Activated CD4-positive, alpha-beta T cell treated with anti-CD3 and anti-CD28 coated beads, Interleukin-2, amount 10 ng/mL, durations not matched to agents 7 days and 5 days (primary cell): ENCODE data around the gene PLIN3. TPM values are rescaled to one million over a fixed set of nuclear protein-coding genes. Genes with fewer than 3 reads are reported as not detected.
"Not testable (repeated sequence)": the region's sequence is repeated elsewhere in the genome, so short reads cannot be mapped to it uniquely, and the experiment has no call there.

Experiments
- CTCF ChIA-PET: fragments of 350-600 bp; sonication (Branson Sonifier 250); formaldehyde crosslinking; loops from one replicate; lab custom pipeline; 2021; ENCODE audit warnings: antibody characterized with exemption; lab: Charles Lee
- POLR2A ChIA-PET: fragments of 350-600 bp; sonication (Branson Sonifier 250); formaldehyde crosslinking; loops from one replicate; lab custom pipeline; 2021; ENCODE audit warnings: antibody characterized with exemption; lab: Charles Lee
- DNase-seq: peaks from one replicate; pipeline ENCODE4 v3.0.0-alpha.2; 2020
- H3K27ac Mint-ChIP-seq: one replicate; pipeline ENCODE4 v1.8.0; 2021; ENCODE audit warnings: mild to moderate bottlenecking, moderate library complexity, mixed read lengths
- H3K27me3 Mint-ChIP-seq: one replicate; pipeline ENCODE4 v1.8.0; 2021; ENCODE audit warnings: mixed read lengths
- H3K36me3 Mint-ChIP-seq: one replicate; pipeline ENCODE4 v1.8.0; 2021; ENCODE audit warnings: low read depth, mixed read lengths
- H3K4me1 Mint-ChIP-seq: one replicate; pipeline ENCODE4 v1.8.0; 2021; ENCODE audit warnings: mixed read lengths
- H3K4me3 Mint-ChIP-seq: one replicate; pipeline ENCODE4 v1.8.0; 2021; ENCODE audit warnings: mild to moderate bottlenecking, moderate library complexity, mixed read lengths
- H3K9me3 Mint-ChIP-seq: one replicate; pipeline ENCODE4 v1.8.0; 2021; ENCODE audit warnings: mixed read lengths
- total RNA-seq, 2 experiments: library from RNA; stranded (reverse); gene quantifications; one replicate each; pipeline ENCODE4 v1.2.3, GENCODE V29; 2021

Gene PLIN3
- total RNA-seq, 2 experiments from 2014 or later: 24.1 to 28.1 TPM

DNA sequence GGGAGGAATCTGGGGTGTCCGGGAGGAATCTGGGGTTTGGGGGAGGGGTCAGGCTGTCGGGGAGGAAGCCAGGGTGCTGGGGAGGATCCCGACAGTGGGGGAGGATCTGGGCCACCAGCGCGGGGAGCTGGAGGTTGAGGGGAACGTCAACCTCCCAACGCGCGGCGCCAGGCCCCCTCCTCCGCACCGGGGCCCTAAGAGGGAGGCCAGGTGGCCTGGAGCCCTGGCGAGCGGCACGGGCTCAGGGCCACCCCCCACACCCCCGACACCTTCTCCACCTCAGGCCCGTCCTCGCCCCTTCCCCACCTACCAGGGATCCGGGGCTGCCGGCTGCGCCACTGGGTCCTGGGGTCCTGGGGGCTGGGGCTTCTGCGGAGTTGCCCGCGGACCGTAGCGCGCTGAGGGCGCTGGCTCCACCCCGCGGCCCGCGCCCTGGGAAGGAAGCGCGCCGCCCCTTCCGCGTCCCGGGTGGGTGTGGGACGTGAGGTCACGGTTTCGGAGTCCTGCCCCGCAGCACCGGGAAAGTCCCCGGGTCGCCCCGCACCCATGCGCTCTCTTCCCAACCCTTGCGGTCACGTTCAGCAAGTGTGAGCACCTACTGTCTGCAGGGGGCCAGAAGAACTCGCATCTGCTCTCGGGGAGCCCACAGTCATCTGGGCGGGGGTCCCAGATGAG, 36.0 kb downstream of the PLIN3 start, which contains the start of gene TICAM1:
Gene TICAM1, minus strand, starts transcription at position 409 of the 675 bp plus-strand sequence. CDS start 13,335 bp downstream, outside the sequence.
- H3K4me1 Mint-ChIP-seq: peaks cover 29% of the 10 kb centered on the region
- DNase-seq: peak; percentile 79
- H3K27ac Mint-ChIP-seq: peak within 1 kb of the TSS; percentile 89
- POLR2A ChIA-PET: no interaction called here
- CTCF ChIA-PET: interaction anchor here (0.6 to 2.4 kb wide), 6 partner anchors 10 to 70 kb away, joined by 3 to 12 read pairs (median 4); partner anchors contain the start of genes FEM1A and PLIN3
- H3K4me3 Mint-ChIP-seq: peak within 1 kb of the TSS; percentile 82
- H3K9me3 Mint-ChIP-seq: no peaks in the 10 kb centered on the region
- H3K36me3 Mint-ChIP-seq: peaks cover 13% of the 10 kb centered on the region
- no peaks in the 10 kb centered on the region for H3K27me3 Mint-ChIP-seq

DNA sequence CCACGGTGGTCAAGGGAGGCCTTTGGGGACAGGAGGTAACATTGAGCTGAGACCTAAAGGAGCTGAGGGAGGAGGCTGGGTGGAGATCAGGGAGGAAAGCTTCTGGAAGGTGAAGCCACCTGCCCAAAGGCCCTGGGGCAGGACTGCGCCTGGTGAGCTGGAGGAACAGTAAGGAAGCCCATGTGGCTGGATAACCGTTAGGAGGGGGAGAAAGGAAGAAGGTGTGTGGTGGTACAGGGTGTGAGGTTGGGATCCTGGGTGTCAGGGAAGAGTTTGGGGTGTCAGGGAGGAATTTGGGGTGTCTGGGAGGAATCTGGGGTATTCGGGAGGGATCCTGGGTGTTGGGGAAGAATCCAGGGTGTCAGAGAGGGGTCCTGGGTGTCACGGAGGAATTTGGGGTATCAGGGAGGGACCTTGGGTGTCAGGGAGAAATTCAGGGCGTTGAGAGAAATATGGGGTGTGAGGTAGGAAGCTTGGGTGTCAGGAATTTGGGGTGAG, 36.6 kb downstream of the PLIN3 start:
- Mint-ChIP-seq H3K4me3 (peak overlapping the region; percentile 82), H3K27ac (peak overlapping the region; percentile 88), H3K4me1 (peaks cover 29% of the 10 kb centered on the region), H3K9me3 (no peaks in the 10 kb centered on the region), H3K27me3 (no peaks in the 10 kb centered on the region), H3K36me3 (peaks cover 13% of the 10 kb centered on the region)
- DNase-seq: no peak
- CTCF ChIA-PET: interaction anchor here (0.6 to 2.4 kb wide), 6 partner anchors 9 to 103 kb away, joined by 3 to 12 read pairs (median 4); partner anchors contain the start of gene FEM1A
- POLR2A ChIA-PET: no interaction called here

DNA sequence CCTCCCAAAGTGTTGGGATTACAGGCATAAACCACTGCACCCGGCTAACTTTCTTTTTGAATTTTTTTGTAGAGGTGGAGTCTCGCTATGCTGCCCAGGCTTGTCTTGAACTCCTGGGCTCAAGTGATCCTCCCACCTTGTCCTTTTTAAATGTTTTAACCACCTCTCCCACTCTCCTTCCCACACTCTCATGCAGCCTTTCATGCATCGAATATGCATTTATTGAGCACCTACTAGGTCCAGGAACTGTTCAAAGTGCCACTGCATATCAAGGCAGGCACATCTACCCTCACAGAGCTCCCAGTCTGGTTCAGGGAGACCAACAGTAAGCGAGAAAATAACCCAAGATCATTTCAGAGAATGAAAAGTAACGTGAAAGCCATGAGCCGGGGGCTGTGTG, 37.1 kb downstream of the PLIN3 start:
- peaks cover 29% of the 10 kb centered on the region for H3K4me1 Mint-ChIP-seq
- POLR2A ChIA-PET: no interaction called here
- H3K4me3 Mint-ChIP-seq: peak overlapping the region; percentile 82
- DNase-seq: no peak
- H3K36me3 Mint-ChIP-seq: peaks cover 13% of the 10 kb centered on the region
- no peaks in the 10 kb centered on the region for H3K9me3 Mint-ChIP-seq
- H3K27ac Mint-ChIP-seq: peak overlapping the region; percentile 88
- CTCF ChIA-PET: interaction anchor here (0.6 to 2.4 kb wide), 5 partner anchors 9 to 102 kb away, joined by 3 to 12 read pairs (median 3); partner anchors contain the start of gene FEM1A
- H3K27me3 Mint-ChIP-seq: no peaks in the 10 kb centered on the region

DNA sequence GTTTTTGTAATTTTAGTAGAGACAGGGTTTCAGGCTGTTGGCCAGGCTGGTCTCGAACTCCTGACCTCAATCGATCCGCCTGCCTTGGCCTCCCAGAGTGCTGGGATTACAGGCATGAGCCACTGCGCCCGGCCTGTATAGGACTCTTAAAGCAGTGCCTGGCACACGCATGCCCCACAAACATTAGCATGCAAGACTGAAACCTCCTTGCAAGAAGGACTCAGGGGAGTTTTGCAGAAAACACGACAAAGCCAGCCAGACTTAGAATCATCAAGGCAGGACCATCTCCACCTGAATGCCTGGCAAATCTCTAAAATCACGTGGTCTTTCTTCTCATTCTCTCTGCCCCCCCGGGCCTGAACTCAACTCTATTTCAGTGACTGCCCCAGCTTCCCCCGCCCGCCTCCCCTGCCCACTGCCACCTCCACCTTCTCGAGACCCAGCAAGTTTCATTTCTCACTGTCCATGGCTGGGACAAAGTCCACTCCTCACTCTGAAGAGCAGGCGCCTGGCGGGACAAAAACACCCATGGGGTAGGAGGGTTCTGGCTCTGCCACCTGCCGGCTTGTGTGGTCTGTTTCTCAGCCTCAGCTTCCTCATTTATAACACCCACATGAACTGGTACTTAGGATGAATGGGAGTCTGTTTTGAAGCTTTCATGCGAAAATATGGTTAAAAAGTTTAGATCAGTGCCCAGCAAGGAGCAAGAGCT, 38.3 kb downstream of the PLIN3 start:
- DNase-seq: no peak
- POLR2A ChIA-PET: no interaction called here
- CTCF ChIA-PET: interaction anchor here (1.4 to 1.7 kb wide), 2 partner anchors 17 to 23 kb away, joined by 3 to 5 read pairs; no protein-coding TSS in a partner anchor

DNA sequence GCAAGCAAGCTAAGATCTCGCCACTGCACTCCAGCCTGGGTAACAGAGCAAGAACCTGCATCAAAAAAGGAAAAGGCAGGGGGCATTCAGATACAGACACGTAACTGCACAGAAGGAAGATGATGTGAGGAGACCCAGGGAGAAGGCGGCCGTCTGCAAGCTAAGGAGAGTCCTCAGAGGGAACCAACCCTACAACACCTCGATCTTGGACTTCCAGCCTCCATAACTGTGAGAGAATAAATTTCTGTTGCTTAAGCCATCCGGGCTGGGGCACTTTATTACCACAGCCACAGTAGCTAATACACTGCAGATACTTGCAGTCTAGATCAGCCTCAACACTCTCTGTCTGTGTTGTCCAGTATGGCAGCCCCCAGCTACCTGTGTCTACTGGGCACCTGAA, 43.9 kb downstream of the PLIN3 start:
- Mint-ChIP-seq H3K9me3 (no peaks in the 10 kb centered on the region), H3K27ac (no peak overlapping the region), H3K27me3 (no peaks in the 10 kb centered on the region), H3K4me3 (no peak overlapping the region), H3K36me3 (peaks cover 6% of the 10 kb centered on the region), H3K4me1 (peaks cover 7% of the 10 kb centered on the region)
- CTCF ChIA-PET: interaction anchor here (0.6 to 2.7 kb wide), 4 partner anchors 14 to 44 kb away, joined by 4 to 25 read pairs (median 4); partner anchors contain the start of gene PLIN3
- POLR2A ChIA-PET: no interaction called here
- no peak for DNase-seq

More for the DNA sequence above, 38.3 kb downstream of the PLIN3 start:
- peak overlapping the region; percentile 41 for H3K4me3 Mint-ChIP-seq
- H3K27ac Mint-ChIP-seq: peak overlapping the region; percentile 76
- H3K36me3 Mint-ChIP-seq: peaks cover 13% of the 10 kb centered on the region
- peaks cover 29% of the 10 kb centered on the region for H3K4me1 Mint-ChIP-seq
- H3K9me3 Mint-ChIP-seq: no peaks in the 10 kb centered on the region
- no peaks in the 10 kb centered on the region for H3K27me3 Mint-ChIP-seq

DNA sequence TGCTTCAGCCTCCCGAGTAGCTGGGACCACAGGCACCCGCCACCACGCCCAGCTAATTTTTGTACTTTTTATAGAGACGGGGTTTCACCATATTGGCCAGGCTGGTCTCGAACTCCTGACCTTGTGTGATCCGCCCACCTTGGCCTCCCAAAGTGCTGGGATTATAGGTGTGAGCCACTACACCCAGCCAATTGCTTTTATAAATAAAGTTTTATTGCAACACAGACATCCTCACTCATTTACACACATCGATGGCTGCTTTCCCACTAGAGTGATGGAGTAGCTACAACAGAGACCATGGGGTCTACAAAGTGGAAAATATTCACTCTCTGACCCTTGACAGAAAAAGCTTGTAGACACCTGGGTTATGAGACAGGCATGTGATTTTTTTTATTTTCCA, 45.1 kb downstream of the PLIN3 start:
- ChIA-PET CTCF (interaction anchor here (1.0 to 2.7 kb wide), 4 partner anchors 8 to 31 kb away, joined by 3 to 25 read pairs (median 4); partner anchors contain the start of gene FEM1A), POLR2A (interaction anchor here (0.6 kb wide), 1 partner anchor 31 kb away, joined by 3 read pairs; no protein-coding TSS in a partner anchor)
- H3K27me3 Mint-ChIP-seq, DNase-seq, H3K4me1 Mint-ChIP-seq, H3K9me3 Mint-ChIP-seq, H3K4me3 Mint-ChIP-seq: not testable (repeated sequence)
- Mint-ChIP-seq H3K36me3 (peaks cover 13% of the 10 kb centered on the region), H3K27ac (peak overlapping the region; percentile 27)

DNA sequence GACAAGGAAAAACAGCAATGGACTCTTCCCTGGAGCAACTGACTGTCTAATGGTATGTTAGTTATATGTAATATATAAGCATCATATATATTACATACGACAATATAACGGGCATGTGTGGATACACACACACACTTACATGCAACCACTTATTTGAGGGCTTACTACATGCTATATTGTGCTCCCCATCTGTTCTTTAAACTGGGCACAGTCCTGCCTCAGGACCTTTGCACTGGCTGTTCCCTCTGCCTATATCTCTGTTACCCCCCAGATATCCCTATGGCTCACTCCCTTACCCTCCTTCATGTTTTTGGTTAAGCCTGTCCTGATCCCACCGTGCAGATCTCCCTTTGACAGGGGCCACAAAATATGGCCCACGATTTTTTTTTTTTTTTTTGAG, 46.2 kb downstream of the PLIN3 start:
- peaks cover 23% of the 10 kb centered on the region for H3K36me3 Mint-ChIP-seq
- POLR2A ChIA-PET: no interaction called here
- H3K4me3 Mint-ChIP-seq: no peak overlapping the region
- no peak for DNase-seq
- CTCF ChIA-PET: interaction anchor here (1.2 to 1.6 kb wide), 2 partner anchors 9 to 30 kb away, joined by 3 to 4 read pairs; no protein-coding TSS in a partner anchor
- no peaks in the 10 kb centered on the region for H3K9me3 Mint-ChIP-seq
- peak overlapping the region; percentile 20 for H3K27ac Mint-ChIP-seq
- H3K4me1 Mint-ChIP-seq: peaks cover 7% of the 10 kb centered on the region
- no peaks in the 10 kb centered on the region for H3K27me3 Mint-ChIP-seq

DNA sequence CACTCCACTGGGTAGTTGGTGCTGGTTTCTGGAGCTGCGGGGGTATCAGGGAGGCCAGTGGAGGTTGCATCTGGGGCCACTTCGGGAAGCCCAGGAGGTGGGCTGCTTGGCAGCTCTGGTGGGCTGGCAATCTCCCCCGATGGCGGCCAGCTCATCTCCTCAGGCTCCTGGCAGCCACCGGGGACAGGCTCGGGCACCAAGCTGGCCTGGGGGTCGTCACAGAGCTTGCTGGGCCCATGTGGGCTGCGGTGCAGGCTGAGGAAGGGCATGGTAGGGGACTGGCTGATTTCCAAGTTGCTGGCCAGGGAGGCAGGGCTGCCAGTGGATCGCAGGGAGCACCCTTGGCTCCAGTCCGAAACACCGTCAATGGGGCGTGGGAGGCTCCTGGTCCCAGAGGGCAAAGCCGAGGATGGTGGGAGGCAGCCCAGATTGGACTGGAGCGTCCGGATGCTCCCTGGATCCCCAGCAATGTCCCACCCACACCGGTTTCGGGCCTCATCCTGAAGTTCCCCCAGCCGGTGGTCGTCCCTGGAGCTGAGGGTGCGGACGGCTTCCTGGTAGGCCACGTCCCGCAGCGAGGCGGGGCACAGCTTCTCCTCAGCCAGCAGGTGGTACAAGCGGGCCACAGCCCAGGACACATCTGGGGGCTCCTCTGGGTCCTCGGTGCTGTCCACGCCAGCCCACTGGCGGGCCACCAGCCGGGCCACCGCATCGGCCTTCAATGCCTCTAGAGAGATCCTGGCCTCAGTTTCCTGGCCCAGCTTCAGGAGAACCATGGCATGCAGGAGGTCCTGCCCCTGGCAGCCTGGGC, 49.8 kb downstream of the PLIN3 start:
- ChIA-PET POLR2A (interaction anchor here (0.6 kb wide), 1 partner anchor 229 kb away, joined by 6 read pairs; no protein-coding TSS in a partner anchor), CTCF (interaction anchor here (1.5 to 2.6 kb wide), 3 partner anchors 14 to 94 kb away, joined by 3 to 6 read pairs (median 6); partner anchors contain the start of gene FEM1A)
- DNase-seq: no peak
- H3K27ac Mint-ChIP-seq: no peak overlapping the region
- H3K4me1 Mint-ChIP-seq: peaks cover 23% of the 10 kb centered on the region
- no peak overlapping the region for H3K4me3 Mint-ChIP-seq
- H3K9me3 Mint-ChIP-seq: no peaks in the 10 kb centered on the region
- H3K36me3 Mint-ChIP-seq: peaks cover 30% of the 10 kb centered on the region
- no peaks in the 10 kb centered on the region for H3K27me3 Mint-ChIP-seq

DNA sequence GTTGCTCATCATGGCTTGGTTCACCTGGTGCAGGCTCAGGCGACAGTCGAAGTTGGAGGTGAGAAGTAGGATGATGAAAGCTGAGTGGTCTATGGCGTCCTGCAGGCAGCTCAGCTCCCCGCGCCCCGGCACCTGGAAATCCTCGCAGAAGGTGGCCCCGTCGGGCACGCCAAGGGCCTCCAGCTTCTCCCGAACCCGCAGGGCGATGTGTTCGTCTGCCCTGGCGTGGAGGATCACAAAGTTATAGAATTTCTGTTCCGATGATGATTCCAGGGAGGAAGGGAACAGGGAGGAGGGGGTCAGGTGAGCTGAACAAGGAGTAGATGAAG, 50.6 kb downstream of the PLIN3 start:
- Mint-ChIP-seq H3K27me3 (no peaks in the 10 kb centered on the region), H3K9me3 (no peaks in the 10 kb centered on the region), H3K36me3 (peaks cover 30% of the 10 kb centered on the region), H3K27ac (no peak overlapping the region), H3K4me3 (no peak overlapping the region), H3K4me1 (peaks cover 22% of the 10 kb centered on the region)
- no peak for DNase-seq
- ChIA-PET CTCF (interaction anchor here (1.5 to 2.6 kb wide), 2 partner anchors 26 to 95 kb away, joined by 6 read pairs; partner anchors contain the start of gene FEM1A), POLR2A (no interaction called here)

DNA sequence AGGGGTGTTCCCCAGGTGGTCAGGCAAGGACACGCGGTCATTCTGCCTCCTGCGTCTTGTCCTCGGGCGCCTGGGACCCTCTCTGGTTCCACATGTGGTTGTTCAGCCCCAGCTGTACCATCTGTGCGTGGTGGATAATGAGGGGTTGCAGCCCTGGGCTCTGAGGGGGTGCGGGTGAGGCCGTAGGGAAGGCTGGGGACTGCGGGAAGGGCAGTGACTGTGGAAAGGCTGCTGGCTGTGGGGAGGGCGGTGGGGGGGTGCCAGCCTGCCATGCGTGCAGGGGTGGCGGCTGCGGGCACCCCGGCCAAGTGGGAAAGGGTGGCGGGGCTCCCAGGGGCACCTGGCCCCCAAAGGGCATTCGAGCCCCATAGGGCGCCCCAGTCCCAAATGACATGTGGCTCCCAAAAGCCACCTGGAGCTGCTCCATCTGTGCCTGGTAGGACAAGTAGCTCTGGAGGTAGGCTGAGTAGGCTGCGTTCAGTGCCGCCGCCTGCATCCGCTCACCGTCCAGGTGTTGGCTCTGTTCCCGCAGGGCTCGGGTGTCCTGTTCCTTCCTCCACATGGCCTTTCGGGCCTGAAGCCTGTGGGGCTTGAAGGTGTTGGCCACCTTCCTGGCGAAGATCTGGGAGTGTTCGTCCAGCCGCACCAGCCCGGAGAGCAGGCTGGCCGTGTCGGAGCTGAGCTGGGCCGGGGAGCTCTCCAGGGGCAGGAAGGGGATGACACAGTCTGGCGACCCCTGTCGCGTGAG, 51.1 kb downstream of the PLIN3 start:
- Mint-ChIP-seq H3K36me3 (peaks cover 29% of the 10 kb centered on the region), H3K4me1 (peaks cover 27% of the 10 kb centered on the region), H3K4me3 (no peak overlapping the region), H3K9me3 (no peaks in the 10 kb centered on the region), H3K27ac (no peak overlapping the region), H3K27me3 (no peaks in the 10 kb centered on the region)
- ChIA-PET CTCF (interaction anchor here (1.5 to 2.6 kb wide), 2 partner anchors 25 to 96 kb away, joined by 6 read pairs; partner anchors contain the start of gene FEM1A), POLR2A (no interaction called here)
- DNase-seq: no peak

DNA sequence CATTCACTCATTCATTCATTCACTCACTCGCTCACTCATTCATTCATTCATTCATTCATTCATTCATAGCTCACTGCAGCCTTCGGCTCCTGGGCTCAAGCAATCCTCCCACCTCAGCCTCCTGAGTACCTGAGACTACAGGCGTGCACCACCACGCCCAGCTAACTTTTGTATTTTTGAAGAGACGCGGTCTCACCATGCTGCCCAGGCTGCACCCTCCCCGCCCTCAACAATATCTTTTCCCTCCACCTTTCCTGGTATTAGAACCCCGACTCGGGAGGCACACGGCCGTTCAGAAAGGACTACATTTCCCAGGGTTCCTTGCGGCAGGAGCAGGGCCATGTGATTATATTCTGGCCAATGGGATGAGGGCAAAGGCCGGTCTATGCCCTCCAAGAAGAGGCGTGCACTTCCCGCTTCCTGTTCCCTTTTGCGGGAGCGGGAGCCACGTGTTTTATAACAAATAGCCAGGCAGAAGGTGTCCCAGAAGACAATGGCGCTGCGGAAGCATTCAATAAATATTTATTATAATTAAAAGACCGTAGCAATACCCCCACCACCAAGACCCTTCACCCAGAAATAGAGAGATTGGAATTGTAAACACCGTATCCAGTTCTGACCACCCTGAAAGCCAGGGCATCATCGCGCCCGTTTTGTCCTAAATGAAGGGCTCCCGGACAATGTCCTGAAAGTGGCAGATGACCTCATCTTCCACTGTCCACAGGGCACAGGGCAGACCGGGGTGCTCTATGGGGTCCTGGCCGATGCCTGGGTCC, 51.9 kb downstream of the PLIN3 start:
- H3K27me3 Mint-ChIP-seq: no peaks in the 10 kb centered on the region
- peak overlapping the region; percentile 76 for H3K27ac Mint-ChIP-seq
- DNase-seq: peak; percentile 84
- H3K9me3 Mint-ChIP-seq: no peaks in the 10 kb centered on the region
- ChIA-PET POLR2A (no interaction called here), CTCF (interaction anchor here (1.5 to 1.7 kb wide), 2 partner anchors 57 to 96 kb away, joined by 3 to 6 read pairs; no protein-coding TSS in a partner anchor)
- H3K4me3 Mint-ChIP-seq: peak overlapping the region; percentile 49
- peaks cover 26% of the 10 kb centered on the region for H3K36me3 Mint-ChIP-seq
- peaks cover 29% of the 10 kb centered on the region for H3K4me1 Mint-ChIP-seq
